ENCODE data around the gene TBL1X.

GRCh38 chrX:9443327-9443726, 21.5 kb upstream of the TBL1X start:
- no peak for TF ChIP-seq CTCF (IDR thresholded peaks at IDR 0.05)
- TF ChIP-seq EZH2 (IDR thresholded peaks at IDR 0.05; ENCODE audit: borderline replicate concordance, insufficient read depth, low read depth, low read length, poor library complexity, severe bottlenecking) = no peak

Measured in B cell (primary cell).